ENCODE data around the gene VAT1L. TPM values are rescaled to one million over a fixed set of nuclear protein-coding genes. Genes with fewer than 3 reads are reported as not detected.

VAT1L gene
- total and polyA plus RNA-seq, 2 experiments from 2014 or later: 11.0 to 24.4 TPM

GRCh38 chr16:78022347-78023060, 234.1 kb downstream of the VAT1L start, which contains the start of gene CLEC3A (continued):
- no peak for TF ChIP-seq REST (IDR thresholded peaks at IDR 0.05; ENCODE audit: unreplicated experiment)
- TF ChIP-seq POLR2AphosphoS5 (IDR thresholded peaks at IDR 0.05; ENCODE audit: low read depth): no peak
- no peak for TF ChIP-seq JUNB (IDR thresholded peaks at IDR 0.05; ENCODE audit: unreplicated experiment)
- no peak for TF ChIP-seq ZNF331 (CRISPR knock-in tag; IDR thresholded peaks at IDR 0.05; ENCODE audit: low read depth)
- no peak for TF ChIP-seq EZH2phosphoT487 (IDR thresholded peaks at IDR 0.05; ENCODE audit: unreplicated experiment)

GRCh38 chr16:78024159-78024558, 235.8 kb downstream of the VAT1L start:
- DNase-seq (ENCODE audit: low spot score): no peak
- Mint-ChIP-seq H3K27ac (no peak overlapping the region), H3K4me1 (peaks cover 20% of the 10 kb centered on the region; the same call in 2 of the 3 replicates), H3K4me3 (no peak overlapping the region), H3K9me3 (no peaks in the 10 kb centered on the region), H3K27me3 (ENCODE audit: insufficient read depth, low read depth, poor library complexity) (peaks cover 2% of the 10 kb centered on the region), H3K36me3 (ENCODE audit: low read depth) (no peaks in the 10 kb centered on the region; the same call in 2 of the 3 replicates)
- H3K4me3 ChIP-seq: no peak overlapping the region
- H3K36me3 ChIP-seq (ENCODE audit: insufficient read depth): no peaks in the 10 kb centered on the region
- no peak overlapping the region for H3K27ac ChIP-seq (ENCODE audit: low read depth)
- H3K4me1 ChIP-seq (ENCODE audit: insufficient read depth): peaks cover 8% of the 10 kb centered on the region
- H2AFZ ChIP-seq: no peak overlapping the region
- H3F3A ChIP-seq (replicated peaks; ENCODE audit: low read depth): no peaks in the 10 kb centered on the region
- H3K4me2 ChIP-seq: no peak overlapping the region
- ATAC-seq: no peak
- H3K79me2 ChIP-seq (replicated peaks; ENCODE audit: insufficient read depth): no peaks in the 10 kb centered on the region
- H3K9me2 ChIP-seq (ENCODE audit: insufficient read depth): no peaks in the 10 kb centered on the region
- no peaks in the 10 kb centered on the region for H3K27me3 ChIP-seq (ENCODE audit: insufficient read depth)
- no peaks in the 10 kb centered on the region; the same call in 1 of the 2 replicates for H4K20me1 ChIP-seq (replicated peaks; ENCODE audit: insufficient read depth)
- TF ChIP-seq EZH2 (IDR thresholded peaks at IDR 0.05; ENCODE audit: low read depth, unreplicated experiment): no peak
- no peak for TF ChIP-seq REST (IDR thresholded peaks at IDR 0.05; ENCODE audit: unreplicated experiment)
- TF ChIP-seq NANOG (IDR thresholded peaks at IDR 0.05; ENCODE audit: borderline replicate concordance): no peak
- TF ChIP-seq ZNF114 (CRISPR knock-in tag; IDR thresholded peaks at IDR 0.05): no peak
- TF ChIP-seq ETS1 (IDR thresholded peaks at IDR 0.05): no peak
- no peak for TF ChIP-seq JUNB (IDR thresholded peaks at IDR 0.05; ENCODE audit: unreplicated experiment)
- no peak for TF ChIP-seq ZNF462 (CRISPR knock-in tag; IDR thresholded peaks at IDR 0.05)

All from GM23338 (cell line).